BLaER1 treated with 17β-estradiol and CSF1 and Interleukin-3, amounts not matched to agents 10 nM and 100 nM (cell line): ENCODE data around the gene KRT82.
"Not testable (repeated sequence)": the region's sequence is repeated elsewhere in the genome, so short reads cannot be mapped to it uniquely, and the experiment has no call there.

Source experiments
- H3K27ac ChIP-seq, 11 experiments: shearing (Covaris generic); formaldehyde crosslinking; 2 replicates each; pipeline ENCODE4 v1.8.1; 2022
- H3K27me3 ChIP-seq, 11 experiments: shearing (Covaris generic); formaldehyde crosslinking; 2 replicates each; pipeline ENCODE4 v1.8.1; 2022
- H3K36me3 ChIP-seq, 11 experiments: shearing (Covaris generic); formaldehyde crosslinking; 2 replicates each; pipeline ENCODE4 v1.8.1; 2022
- H3K4me1 ChIP-seq, 10 experiments: shearing (Covaris generic); formaldehyde crosslinking; 2 replicates each; pipeline ENCODE4 v1.8.1; 2022
- H3K4me2 ChIP-seq, 11 experiments: shearing (Covaris generic); formaldehyde crosslinking; 2 replicates each; pipeline ENCODE4 v1.8.1; 2022
- H3K4me3 ChIP-seq, 10 experiments: shearing (Covaris generic); formaldehyde crosslinking; 2 replicates each; pipeline ENCODE4 v1.8.1; 2022
- H3K9ac ChIP-seq, 11 experiments: shearing (Covaris generic); formaldehyde crosslinking; 2 replicates each; pipeline ENCODE4 v1.8.1; 2022
- H3K9me3 ChIP-seq, 11 experiments: shearing (Covaris generic); formaldehyde crosslinking; replicated peaks in 1 of 11; 2 replicates each; pipeline ENCODE4 v1.8.1; 2022
- H4K20me1 ChIP-seq, 11 experiments: shearing (Covaris generic); formaldehyde crosslinking; 2 replicates each; pipeline ENCODE4 v1.8.1; 2022
- Cebpa-rat ChIP-seq, 11 experiments: shearing (Covaris generic); IDR thresholded peaks; 2 replicates each; pipeline ENCODE4 v1.8.1; 2022

The KRT82 gene

GRCh38 chr12:52414936-52415335 lies 8.8 kb upstream of the KRT82 start:
- TF ChIP-seq Cebpa-rat (IDR thresholded peaks at IDR 0.05) = no peak
- Histone ChIP-seq H3K4me1 (peaks cover 0 to 14% (median 2%) of the 10 kb centered on the region in 10 experiments; a peak in 7 of 20 replicates), H3K4me3 (no peak overlapping the region), H3K9ac (no peak overlapping the region), H3K9me3 (no peaks in the 10 kb centered on the region), H4K20me1 (no peaks in the 10 kb centered on the region), H3K36me3 (no peaks in the 10 kb centered on the region), H3K27ac (no peak overlapping the region), H3K27me3 (no peaks in the 10 kb centered on the region), H3K4me2 (no peak overlapping the region)

GRCh38 chr12:52413782-52414345 lies 7.7 kb upstream of the KRT82 start:
- H3K4me1 ChIP-seq = peaks cover 0 to 6% (median 0%) of the 10 kb centered on the region in 10 experiments; a peak in 2 of 20 replicates
- H3K9ac ChIP-seq = no peak overlapping the region
- no peak for TF ChIP-seq Cebpa-rat (IDR thresholded peaks at IDR 0.05)
- H3K36me3 ChIP-seq = no peaks in the 10 kb centered on the region
- H4K20me1 ChIP-seq = no peaks in the 10 kb centered on the region
- no peaks in the 10 kb centered on the region for H3K9me3 ChIP-seq
- H3K4me3 ChIP-seq = no peak overlapping the region
- no peaks in the 10 kb centered on the region for H3K27me3 ChIP-seq
- H3K4me2 ChIP-seq = no peak overlapping the region
- H3K27ac ChIP-seq = no peak overlapping the region

- Histone ChIP-seq H3K4me1 (peaks cover 0 to 6% (median 0%) of the 10 kb centered on the region in 10 experiments; a peak in 2 of 20 replicates), H3K4me3 (no peak overlapping the region), H3K36me3 (no peaks in the 10 kb centered on the region), H3K27ac (no peak overlapping the region), H3K4me2 (no peak overlapping the region), H3K27me3 (no peaks in the 10 kb centered on the region), H3K9ac (no peak overlapping the region), H4K20me1 (no peaks in the 10 kb centered on the region), H3K9me3 (no peaks in the 10 kb centered on the region)
- TF ChIP-seq Cebpa-rat (IDR thresholded peaks at IDR 0.05) = no peak
Observed at GRCh38 chr12:52413202-52413601, 7.1 kb upstream of the KRT82 start.

DNA sequence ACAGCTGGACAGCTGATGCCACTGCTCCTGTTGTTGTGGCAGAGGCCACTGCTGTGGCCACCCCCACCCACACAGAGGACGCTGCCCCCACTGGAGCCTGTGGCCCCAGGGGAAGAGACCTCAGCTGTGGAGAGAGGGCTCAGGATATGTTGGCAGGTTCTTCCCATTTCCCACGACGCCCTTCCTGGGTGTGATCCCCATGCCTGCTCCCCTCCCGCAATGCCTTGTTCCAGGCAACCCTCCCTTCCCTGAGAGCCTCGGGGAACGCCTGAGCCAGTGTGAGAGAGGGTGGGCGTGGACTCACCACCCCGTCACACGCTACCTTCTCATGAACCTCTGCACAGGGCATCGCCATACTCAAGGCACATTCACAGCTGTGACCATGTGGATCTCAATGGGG lies 5.7 kb upstream of the KRT82 start:
- Histone ChIP-seq H3K4me2 (no peak overlapping the region), H3K36me3 (no peaks in the 10 kb centered on the region), H4K20me1 (no peaks in the 10 kb centered on the region), H3K4me3 (no peak overlapping the region), H3K4me1 (peaks cover 0 to 6% (median 0%) of the 10 kb centered on the region in 10 experiments; a peak in 2 of 20 replicates), H3K9me3 (no peaks in the 10 kb centered on the region), H3K27ac (no peak overlapping the region), H3K27me3 (no peaks in the 10 kb centered on the region), H3K9ac (no peak overlapping the region)
- TF ChIP-seq Cebpa-rat (IDR thresholded peaks at IDR 0.05) = no peak

DNA sequence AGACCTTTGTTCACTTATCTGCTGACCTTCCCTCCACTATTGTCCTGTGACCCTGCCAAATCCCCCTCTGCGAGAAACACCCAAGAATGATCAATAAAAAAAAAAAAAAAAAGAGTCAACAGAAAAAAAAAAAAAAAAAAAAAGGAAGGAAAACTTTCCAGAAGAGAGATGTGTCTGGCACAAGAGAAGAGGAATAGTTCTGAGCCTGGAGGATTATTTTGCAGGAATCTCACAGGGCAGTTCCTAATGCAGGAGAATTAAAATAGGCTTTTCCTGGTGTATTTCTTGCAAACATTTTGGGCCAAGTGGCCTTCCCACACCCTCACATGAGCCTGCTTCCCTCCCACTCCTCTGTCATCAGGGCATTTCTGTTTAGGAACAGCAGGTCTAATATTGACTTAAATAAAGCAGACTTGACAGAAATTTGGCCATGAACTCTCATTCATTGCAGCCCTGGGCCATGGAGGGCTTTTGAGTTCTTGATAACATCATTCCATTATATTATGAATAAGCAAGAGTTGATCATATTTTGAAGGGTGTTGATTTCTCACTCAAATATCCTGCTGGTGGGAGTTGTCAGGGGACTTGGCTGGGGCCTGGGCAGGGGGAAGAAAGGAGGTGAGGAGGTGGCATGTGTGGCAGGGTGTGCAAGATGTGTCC lies 4.6 kb upstream of the KRT82 start:
- not testable (repeated sequence) for H3K4me3 ChIP-seq, H3K36me3 ChIP-seq, H3K27me3 ChIP-seq, H3K4me1 ChIP-seq, H3K27ac ChIP-seq, H3K9ac ChIP-seq, H3K4me2 ChIP-seq, H4K20me1 ChIP-seq, H3K9me3 ChIP-seq

GRCh38 chr12:52407918-52408317 lies 1.8 kb upstream of the KRT82 start:
- H3K27ac ChIP-seq = no peak overlapping the region
- H3K9me3 ChIP-seq = no peaks in the 10 kb centered on the region
- H3K36me3 ChIP-seq = no peaks in the 10 kb centered on the region
- H3K4me3 ChIP-seq = no peak overlapping the region
- TF ChIP-seq Cebpa-rat (IDR thresholded peaks at IDR 0.05) = no peak
- H3K9ac ChIP-seq = no peak overlapping the region
- no peak overlapping the region for H3K4me2 ChIP-seq
- no peaks in the 10 kb centered on the region for H3K27me3 ChIP-seq
- no peaks in the 10 kb centered on the region for H3K4me1 ChIP-seq
- 0 out of 22 replicates have a peak, but pooled peaks cover 0 to under 1% (median 0%) of the 10 kb centered on the region in 11 experiments for H4K20me1 ChIP-seq

DNA sequence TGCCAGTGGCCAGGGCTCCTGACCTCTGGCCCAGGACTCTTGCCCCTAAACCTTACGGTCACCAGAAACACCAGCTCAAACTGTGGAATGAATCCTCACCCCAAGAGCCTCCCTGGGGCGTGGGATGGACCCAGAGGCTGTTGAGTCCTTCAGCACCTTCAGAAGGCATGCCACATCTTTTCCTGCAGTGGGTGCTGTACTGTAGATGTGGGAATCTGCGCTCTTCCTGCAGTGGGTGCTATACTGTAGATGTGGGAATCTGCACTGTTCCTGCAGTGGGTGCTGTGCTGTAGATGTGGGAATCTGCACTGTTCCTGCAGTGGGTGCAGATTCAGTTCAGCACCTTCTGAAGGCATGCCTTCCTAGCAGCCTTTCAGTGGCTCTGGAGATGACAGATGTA lies 1.2 kb downstream of the KRT82 start:
- no peak overlapping the region for H3K4me3 ChIP-seq
- peaks cover 0 to 5% (median 0%) of the 10 kb centered on the region in 11 experiments; a peak in 2 of 22 replicates for H4K20me1 ChIP-seq
- no peaks in the 10 kb centered on the region for H3K9me3 ChIP-seq
- TF ChIP-seq Cebpa-rat (IDR thresholded peaks at IDR 0.05) = no peak
- no peak overlapping the region for H3K27ac ChIP-seq
- H3K36me3 ChIP-seq = no peaks in the 10 kb centered on the region
- H3K9ac ChIP-seq = no peak overlapping the region
- H3K4me1 ChIP-seq = no peaks in the 10 kb centered on the region
- H3K27me3 ChIP-seq = no peaks in the 10 kb centered on the region
- no peak overlapping the region for H3K4me2 ChIP-seq

GRCh38 chr12:52403561-52403960 lies 2.6 kb downstream of the KRT82 start:
- H3K36me3 ChIP-seq = no peaks in the 10 kb centered on the region
- no peak for TF ChIP-seq Cebpa-rat (IDR thresholded peaks at IDR 0.05)
- H3K27me3 ChIP-seq = no peaks in the 10 kb centered on the region
- no peak overlapping the region for H3K9ac ChIP-seq
- H3K9me3 ChIP-seq = no peaks in the 10 kb centered on the region
- H3K27ac ChIP-seq = no peak overlapping the region
- H3K4me2 ChIP-seq = no peak overlapping the region
- no peaks in the 10 kb centered on the region for H3K4me1 ChIP-seq
- H3K4me3 ChIP-seq = no peak overlapping the region
- peaks cover 0 to 5% (median 0%) of the 10 kb centered on the region in 11 experiments; a peak in 2 of 22 replicates for H4K20me1 ChIP-seq

DNA sequence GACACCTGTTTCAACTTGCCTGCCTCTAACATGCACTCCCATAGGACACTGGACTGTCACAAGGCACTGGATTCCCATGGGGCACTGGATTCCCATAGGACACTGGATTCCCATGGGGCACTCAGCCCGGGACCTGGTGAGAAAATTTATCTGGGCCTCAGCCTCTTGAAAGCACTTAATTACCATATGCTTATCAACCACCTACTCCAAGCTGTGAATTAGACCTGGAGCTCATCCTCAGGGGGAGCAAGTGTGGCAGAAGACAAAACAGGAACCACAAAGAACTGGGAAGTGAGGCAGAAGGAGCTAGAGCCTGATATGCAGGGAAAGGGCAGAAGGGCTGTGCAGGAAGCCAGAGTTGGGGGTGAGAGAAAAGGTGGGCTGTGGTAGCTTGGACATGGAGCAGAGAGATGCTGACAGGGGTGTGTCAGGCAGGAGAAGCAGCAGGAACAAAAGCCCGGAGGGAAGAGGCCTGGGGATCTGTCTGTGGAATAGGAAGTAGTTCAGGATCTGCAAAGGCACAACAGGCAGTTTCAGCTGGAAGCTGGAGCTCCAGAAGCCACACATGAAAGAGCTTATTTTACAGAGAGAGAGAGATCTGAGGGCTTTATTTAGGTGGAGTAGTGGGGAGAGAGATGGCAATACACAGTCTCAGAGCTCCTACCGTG lies 3.1 kb downstream of the KRT82 start:
- no peak overlapping the region for H3K4me3 ChIP-seq
- no peak overlapping the region for H3K27ac ChIP-seq
- H3K4me1 ChIP-seq = no peaks in the 10 kb centered on the region
- no peaks in the 10 kb centered on the region for H3K27me3 ChIP-seq
- TF ChIP-seq Cebpa-rat (IDR thresholded peaks at IDR 0.05) = no peak
- no peak overlapping the region for H3K9ac ChIP-seq
- peaks cover 0 to 5% (median 0%) of the 10 kb centered on the region in 11 experiments; a peak in 2 of 22 replicates for H4K20me1 ChIP-seq
- no peaks in the 10 kb centered on the region for H3K9me3 ChIP-seq
- no peaks in the 10 kb centered on the region for H3K36me3 ChIP-seq
- H3K4me2 ChIP-seq = no peak overlapping the region
